Measurements from ENCODE around the gene MNT. TPM values are rescaled to one million over a fixed set of nuclear protein-coding genes. Genes with fewer than 3 reads are reported as not detected.
A peak's percentile ranks its signal among the peaks of the same experiment; 100 is the strongest.

The MNT gene
- total and polyA plus RNA-seq, 9 of the 15 experiments (the other 6 are each of a cell fraction or from before 2014, with no cell fraction given) = 0.18 to 23.8 (median 5.3) TPM

DNA sequence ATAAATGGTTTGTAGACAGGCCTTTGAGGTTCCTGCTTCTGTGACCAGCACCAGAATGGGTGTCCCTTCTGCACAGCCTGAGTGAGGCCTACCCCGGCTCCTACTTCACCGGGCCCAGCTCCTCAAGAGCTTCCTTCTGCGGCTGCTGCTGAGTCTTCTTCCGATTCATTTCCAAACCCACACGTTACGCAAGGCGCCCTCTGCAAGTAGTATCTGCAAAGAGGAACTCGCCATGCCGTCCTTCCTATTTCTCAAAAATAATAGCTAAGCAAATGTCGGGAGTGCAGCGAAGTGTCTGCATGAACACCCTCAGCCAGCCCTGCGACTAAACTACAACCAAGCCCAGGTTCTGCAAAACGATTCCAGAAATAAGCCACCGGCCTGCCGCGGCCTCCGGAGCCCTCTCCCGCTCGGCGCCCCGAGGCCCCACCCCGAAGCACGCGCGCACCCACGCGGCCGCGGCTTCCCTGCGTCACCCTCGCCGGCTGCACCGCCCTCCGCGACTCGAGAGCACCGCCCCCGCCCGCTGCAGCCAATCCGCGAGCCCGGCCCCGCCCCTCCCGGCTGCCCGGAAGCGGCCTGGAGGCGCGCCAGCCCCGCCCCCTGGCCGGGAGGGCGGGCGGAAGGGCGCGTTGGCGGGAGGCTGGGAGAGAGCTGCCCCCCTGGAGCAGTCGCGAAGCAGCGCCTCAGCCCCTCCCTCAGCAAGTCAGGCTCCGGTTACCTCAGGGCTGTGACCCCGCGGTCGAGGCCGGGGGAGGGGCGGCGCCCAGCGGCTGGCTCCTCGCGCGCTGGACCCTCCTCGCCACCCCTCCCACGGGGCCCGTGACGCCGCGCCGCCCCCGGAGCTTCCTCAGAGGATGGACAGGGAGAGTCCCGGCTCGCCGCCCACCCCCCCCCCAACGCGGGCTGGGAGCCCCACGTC lies 8.3 kb downstream of the MNT start (continued):
- TF ChIP-seq ZBTB11 (CRISPR knock-in tag; IDR thresholded peaks at IDR 0.05) (no peak), BDP1 (IDR thresholded peaks at IDR 0.05; ENCODE audit: insufficient read depth, insufficient read length) (no peak), ZFP36 (IDR thresholded peaks at IDR 0.05; ENCODE audit: low read depth, low read length, partially characterized antibody) (no peak), E2F3 (CRISPR knock-in tag; IDR thresholded peaks at IDR 0.05) (0 out of 2 replicates have a peak, but pooled peaks have one; percentile 24), GABPB2 (CRISPR knock-in tag; conservative IDR thresholded peaks at IDR 0.05) (no peak), ZNF253 (CRISPR knock-in tag; conservative IDR thresholded peaks at IDR 0.05) (no peak), ILF3 (IDR thresholded peaks at IDR 0.05; ENCODE audit: borderline replicate concordance) (no peak), FUS (optimal IDR thresholded peaks at IDR 0.05; ENCODE audit: low read depth, low read length) (peak; percentile 72), ZKSCAN1 (IDR thresholded peaks at IDR 0.05; ENCODE audit: low read depth, low read length) (no peak), DMBX1 (CRISPR knock-in tag; IDR thresholded peaks at IDR 0.05; ENCODE audit: borderline replicate concordance) (no peak), JUND (IDR thresholded peaks at IDR 0.05; ENCODE audit: borderline replicate concordance, low read depth, low read length) (no peak), JUND (tag; IDR thresholded peaks at IDR 0.05; ENCODE audit: borderline replicate concordance, low read depth, low read length) (no peak), THRA (IDR thresholded peaks at IDR 0.05) (no peak), DNMT1 (IDR thresholded peaks at IDR 0.05) (no peak), DACH1 (IDR thresholded peaks at IDR 0.05; ENCODE audit: partially characterized antibody) (no peak), HDAC1 (IDR thresholded peaks at IDR 0.05) (peak in 1 of 2 experiments; percentile 57; a peak in 1 of 4 replicates), ZNF551 (CRISPR knock-in tag; IDR thresholded peaks at IDR 0.05) (no peak), MTA3 (IDR thresholded peaks at IDR 0.05; ENCODE audit: borderline replicate concordance) (no peak), EP300 (IDR thresholded peaks at IDR 0.05; ENCODE audit: low read length) (peak; percentile 26; the same call in 1 of the 2 replicates), PCBP2 (IDR thresholded peaks at IDR 0.05; ENCODE audit: low read depth, low read length, poor library complexity, severe bottlenecking) (no peak), CXXC5 (CRISPR knock-in tag; IDR thresholded peaks at IDR 0.05) (peak; percentile 59)
- TF ChIP-seq, protein P1, sequence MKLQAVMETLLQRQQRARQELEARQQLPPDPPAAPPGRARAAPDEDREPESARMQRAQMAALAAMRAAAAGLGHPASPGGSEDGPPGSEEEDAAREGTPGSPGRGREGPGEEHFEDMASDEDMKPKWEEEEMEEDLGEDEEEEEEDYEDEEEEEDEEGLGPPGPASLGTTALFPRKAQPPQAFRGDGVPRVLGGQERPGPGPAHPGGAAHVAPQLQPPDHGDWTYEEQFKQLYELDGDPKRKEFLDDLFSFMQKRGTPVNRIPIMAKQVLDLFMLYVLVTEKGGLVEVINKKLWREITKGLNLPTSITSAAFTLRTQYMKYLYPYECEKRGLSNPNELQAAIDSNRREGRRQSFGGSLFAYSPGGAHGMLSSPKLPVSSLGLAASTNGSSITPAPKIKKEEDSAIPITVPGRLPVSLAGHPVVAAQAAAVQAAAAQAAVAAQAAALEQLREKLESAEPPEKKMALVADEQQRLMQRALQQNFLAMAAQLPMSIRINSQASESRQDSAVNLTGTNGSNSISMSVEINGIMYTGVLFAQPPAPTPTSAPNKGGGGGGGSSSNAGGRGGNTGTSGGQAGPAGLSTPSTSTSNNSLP (IDR thresholded peaks at IDR 0.05; ENCODE audit: borderline replicate concordance, low read depth, low read length) = no peak

Data from K562 (cell line).